Prostate gland (tissue), 2 donors: ENCODE measurements around the gene CLSTN3. TPM values are rescaled to one million over a fixed set of nuclear protein-coding genes. Genes with fewer than 3 reads are reported as not detected.

Experiments used
- DNase-seq: peaks from one replicate; pipeline ENCODE4 v3.0.0-alpha.2; 2019; ENCODE audit warnings: low spot score
- H3K27ac ChIP-seq, 2 donors: fragments of 200-600 bp; sonication (generic); 2 replicates each; pipeline ENCODE4 v1.5.1; 2017 to 2019
- H3K27me3 ChIP-seq: fragments of 200-600 bp; sonication (generic); replicated peaks from 2 replicates; pipeline ENCODE4 v1.5.1; 2019; ENCODE audit not compliant: insufficient read depth
- H3K36me3 ChIP-seq, 2 donors: fragments of 200-600 bp; sonication (generic); 1 replicate in 1 of 2; 2 replicates in 1 of 2; pipeline versions ENCODE4 v1.5.1 to v1.8.1; 2017 to 2019
- H3K4me1 ChIP-seq: fragments of 200-600 bp; sonication (generic); replicated peaks from 2 replicates; pipeline ENCODE4 v1.5.1; 2019
- H3K4me3 ChIP-seq, 2 donors: fragments of 200-600 bp; sonication (generic); 2 replicates each; pipeline ENCODE4 v1.5.1; 2017 to 2019
- H3K9me3 ChIP-seq: fragments of 200-600 bp; sonication (generic); 2 replicates; pipeline ENCODE4 v1.5.1; 2017
- POLR2A ChIP-seq: fragments of 450-650 bp; IDR thresholded peaks from one replicate; pipeline ENCODE4 v1.6.1; 2016; ENCODE audit warnings: antibody characterized with exemption, mild to moderate bottlenecking
- POLR2AphosphoS5 ChIP-seq: sonication (generic); formaldehyde crosslinking; IDR thresholded peaks from one replicate; pipeline ENCODE4 v1.6.1; 2017; ENCODE audit warnings: antibody characterized with exemption
- WGBS: methylation state at CpG from one replicate; pipeline ENCODE4 v1.1.5; 2018; 5-methylcytosine and 5-hydroxymethylcytosine counted together
- intact Hi-C: fragments of 100-400 bp; cut with DNase I; formaldehyde crosslinking; loops from one replicate; pipeline ENCODE4 v1.14.2; 2022
- total RNA-seq, 2 donors: library from RNA; depleted of rRNA; stranded (reverse); fragments of >200 nt; gene quantifications; one replicate each; pipeline ENCODE4 v1.1.0, GENCODE V29; 2016
- TF ChIP-seq, protein P1 (sequence below), 4 experiments: fragments of 200-600 bp in 2 of 4; fragments of 450-650 bp in 2 of 4; sonication (generic) in 2 of 4; IDR thresholded peaks; 1 replicate in 3 of 4; 2 replicates in 1 of 4; pipeline ENCODE4 v1.5.1; 2016 to 2019; ENCODE audit warnings: antibody characterized with exemption in 4 of 4, mild to moderate bottlenecking in 2 of 4, moderate library complexity in 2 of 4

The CLSTN3 gene
- total RNA-seq, 2 donors from 2014 or later, result 7.7 to 45.7 TPM

DNA sequence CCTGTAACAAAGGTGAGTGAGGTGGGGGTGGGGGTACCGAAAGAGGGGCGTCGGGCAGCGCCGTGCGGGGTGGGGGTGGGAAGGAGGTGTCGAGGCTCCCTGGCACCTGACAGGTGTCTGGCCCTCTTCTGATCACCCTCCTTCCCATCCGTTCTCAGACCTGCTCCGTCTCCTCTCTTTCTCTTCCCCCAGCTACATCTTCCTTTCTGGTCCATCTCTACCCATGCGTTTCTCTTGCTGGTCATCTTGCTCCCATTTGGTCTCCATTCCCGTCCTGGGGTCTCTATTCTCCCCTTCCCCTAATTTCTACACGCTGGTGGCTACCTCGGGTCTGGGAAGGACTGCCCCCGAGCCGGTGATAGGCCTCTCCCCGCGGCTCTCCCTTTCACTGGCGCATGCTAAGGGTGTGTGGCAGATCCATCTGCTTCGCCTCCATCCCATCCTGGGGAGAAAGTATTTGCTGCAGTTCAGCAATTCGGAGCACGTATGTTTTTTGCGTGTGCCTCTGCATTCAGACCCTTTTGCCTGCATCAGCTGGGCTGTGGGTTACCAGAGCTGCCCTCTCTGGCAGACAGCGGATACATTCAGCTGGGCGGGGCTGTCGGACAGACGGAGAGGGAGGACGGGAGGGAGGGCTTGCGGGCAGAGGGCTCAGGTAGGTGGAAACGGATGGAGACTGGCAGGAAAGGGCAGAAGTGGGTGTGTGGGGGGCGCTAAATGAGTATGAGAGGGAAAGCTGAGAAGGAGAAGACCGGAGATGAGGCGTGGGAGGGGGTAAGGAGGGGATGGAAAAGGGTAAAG, 730 bp downstream of the CLSTN3 start:
- 4% methylated on average over 32 of the region's 32 CpGs for WGBS
- Histone ChIP-seq H3K27me3 (no peaks in the 10 kb centered on the region), H3K4me3 (peak overlapping the region; percentile 40 to 50), H3K36me3 (no peaks in the 10 kb centered on the region), H3K9me3 (no peaks in the 10 kb centered on the region), H3K27ac (peak overlapping the region; percentile 70 to 73), H3K4me1 (peaks cover 3% of the 10 kb centered on the region)
- peak; percentile 51 for DNase-seq
- TF ChIP-seq, protein P1, sequence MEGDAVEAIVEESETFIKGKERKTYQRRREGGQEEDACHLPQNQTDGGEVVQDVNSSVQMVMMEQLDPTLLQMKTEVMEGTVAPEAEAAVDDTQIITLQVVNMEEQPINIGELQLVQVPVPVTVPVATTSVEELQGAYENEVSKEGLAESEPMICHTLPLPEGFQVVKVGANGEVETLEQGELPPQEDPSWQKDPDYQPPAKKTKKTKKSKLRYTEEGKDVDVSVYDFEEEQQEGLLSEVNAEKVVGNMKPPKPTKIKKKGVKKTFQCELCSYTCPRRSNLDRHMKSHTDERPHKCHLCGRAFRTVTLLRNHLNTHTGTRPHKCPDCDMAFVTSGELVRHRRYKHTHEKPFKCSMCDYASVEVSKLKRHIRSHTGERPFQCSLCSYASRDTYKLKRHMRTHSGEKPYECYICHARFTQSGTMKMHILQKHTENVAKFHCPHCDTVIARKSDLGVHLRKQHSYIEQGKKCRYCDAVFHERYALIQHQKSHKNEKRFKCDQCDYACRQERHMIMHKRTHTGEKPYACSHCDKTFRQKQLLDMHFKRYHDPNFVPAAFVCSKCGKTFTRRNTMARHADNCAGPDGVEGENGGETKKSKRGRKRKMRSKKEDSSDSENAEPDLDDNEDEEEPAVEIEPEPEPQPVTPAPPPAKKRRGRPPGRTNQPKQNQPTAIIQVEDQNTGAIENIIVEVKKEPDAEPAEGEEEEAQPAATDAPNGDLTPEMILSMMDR (IDR thresholded peaks at IDR 0.05), result no peak
- TF ChIP-seq POLR2AphosphoS5 (no peak), POLR2A (no peak)
- intact Hi-C loops, result no loop called here

DNA sequence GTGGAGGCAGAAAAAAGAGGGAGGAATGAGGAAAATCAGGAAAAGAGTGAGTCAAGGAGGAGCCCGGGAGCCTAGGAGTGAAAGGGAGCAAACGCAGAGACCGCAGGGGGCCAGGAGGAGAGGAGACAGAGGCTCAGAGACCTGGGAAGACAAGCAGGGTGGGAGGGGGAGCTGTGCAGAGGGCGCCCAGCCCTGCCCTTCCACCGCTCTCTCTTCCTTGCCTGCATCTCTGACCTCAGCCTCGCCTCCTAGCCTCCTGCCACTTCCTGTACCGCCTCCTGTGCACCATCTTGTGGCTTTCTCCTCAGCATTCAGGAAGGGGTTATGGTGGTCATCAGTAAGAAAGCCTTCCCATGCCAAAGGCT, 1.3 kb downstream of the CLSTN3 start:
- H3K4me1 ChIP-seq, result peaks cover 3% of the 10 kb centered on the region
- whole genome bisulfite sequencing, result 54% methylated on average over 7 of the region's 7 CpGs
- peak overlapping the region in 1 of 2 donors; percentile 73 for H3K27ac ChIP-seq
- no peaks in the 10 kb centered on the region for H3K9me3 ChIP-seq
- TF ChIP-seq POLR2A, result no peak
- TF ChIP-seq, protein P1 (IDR thresholded peaks at IDR 0.05), result no peak
- no peak for TF ChIP-seq POLR2AphosphoS5
- no peak for DNase-seq
- peaks cover 0 to under 1% of the 10 kb centered on the region in 2 donors for H3K36me3 ChIP-seq
- intact Hi-C loops, result no loop called here
- no peak overlapping the region for H3K4me3 ChIP-seq
- H3K27me3 ChIP-seq, result no peaks in the 10 kb centered on the region

DNA sequence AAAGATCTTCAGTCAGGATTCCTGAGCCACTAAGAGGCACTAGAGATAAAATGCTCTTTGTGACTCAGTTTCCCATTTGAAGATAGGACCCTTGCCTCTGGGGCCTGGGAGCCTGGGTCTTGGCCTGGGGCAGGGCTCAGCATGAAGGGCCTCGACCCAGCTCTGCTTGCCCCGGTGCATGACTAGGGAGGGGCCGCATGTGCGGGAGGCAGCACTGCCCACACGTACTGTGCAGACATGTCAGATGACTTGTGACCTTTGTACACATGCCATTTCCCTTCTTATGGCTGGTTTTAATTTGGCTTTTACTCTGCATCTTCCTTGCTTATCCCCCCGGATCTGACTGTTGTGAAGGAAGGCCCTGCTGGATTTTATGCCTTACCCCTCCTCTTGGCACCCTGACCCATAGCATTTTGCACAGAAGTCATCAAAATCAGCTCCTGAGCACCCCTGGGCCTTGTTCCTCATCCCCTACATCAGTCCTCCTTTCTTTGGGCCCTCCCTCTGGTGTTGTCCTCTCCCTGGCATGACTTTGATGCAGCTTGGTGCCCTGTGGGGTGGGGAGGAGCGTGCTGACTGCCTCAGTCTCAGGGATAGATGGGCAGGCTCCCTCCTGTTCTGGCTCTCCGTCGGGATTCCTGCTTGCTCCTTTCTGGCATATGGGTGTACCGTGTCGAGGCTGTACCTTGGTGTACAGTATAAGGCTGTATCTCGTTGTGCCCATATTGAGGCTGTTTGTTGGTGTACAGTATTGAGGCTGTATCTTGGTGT, 4.4 kb downstream of the CLSTN3 start:
- peaks cover 0 to 5% of the 10 kb centered on the region in 2 donors for H3K36me3 ChIP-seq
- intact Hi-C loops, result no loop called here

DNA sequence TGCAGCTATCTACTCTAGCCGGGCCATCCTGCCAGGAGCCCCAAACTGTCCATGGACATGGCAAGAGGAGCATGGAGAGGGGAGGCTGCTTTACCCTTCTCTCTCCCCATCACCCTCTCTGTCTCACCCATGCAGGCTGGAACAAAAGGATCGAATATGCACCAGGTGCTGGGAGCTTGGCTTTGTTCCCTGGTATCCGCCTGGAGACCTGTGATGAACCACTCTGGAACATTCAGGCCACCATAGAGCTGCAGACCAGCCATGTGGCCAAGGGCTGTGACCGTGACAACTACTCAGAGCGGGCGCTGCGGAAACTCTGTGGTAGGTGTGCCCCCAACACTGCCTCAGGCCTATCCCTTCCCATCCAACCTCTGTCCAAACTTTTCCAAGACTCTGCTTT, 5.9 kb downstream of the CLSTN3 start:
- H3K27me3 ChIP-seq, result no peaks in the 10 kb centered on the region
- H3K36me3 ChIP-seq, result peaks cover 0 to 5% of the 10 kb centered on the region in 2 donors
- intact Hi-C loops, result no loop called here
- no peak for DNase-seq
- no peaks in the 10 kb centered on the region for H3K4me1 ChIP-seq
- TF ChIP-seq POLR2A, result no peak
- TF ChIP-seq POLR2AphosphoS5, result no peak
- TF ChIP-seq, protein P1 (IDR thresholded peaks at IDR 0.05), result no peak
- no peak overlapping the region for H3K27ac ChIP-seq
- no peak overlapping the region for H3K4me3 ChIP-seq
- 94% methylated on average over 7 of the region's 7 CpGs for WGBS
- no peaks in the 10 kb centered on the region for H3K9me3 ChIP-seq

More for the DNA sequence above, 4.4 kb downstream of the CLSTN3 start:
- TF ChIP-seq POLR2A (no peak), POLR2AphosphoS5 (no peak)
- TF ChIP-seq, protein P1 (IDR thresholded peaks at IDR 0.05), result no peak
- no peak overlapping the region for H3K4me3 ChIP-seq
- H3K4me1 ChIP-seq, result no peaks in the 10 kb centered on the region
- H3K9me3 ChIP-seq, result no peaks in the 10 kb centered on the region
- H3K27ac ChIP-seq, result no peak overlapping the region
- no peaks in the 10 kb centered on the region for H3K27me3 ChIP-seq
- DNase-seq, result no peak
- whole genome bisulfite sequencing, result 86% methylated on average over 12 of the region's 12 CpGs
